ENCODE measurements around the gene OXA1L. TPM values are rescaled to one million over a fixed set of nuclear protein-coding genes. Genes with fewer than 3 reads are reported as not detected.

The OXA1L gene
- total and polyA plus RNA-seq, 2 of the 13 experiments (the other 11 are each of a cell fraction or from before 2014, with no cell fraction given) = 230 to 589 TPM

DNA sequence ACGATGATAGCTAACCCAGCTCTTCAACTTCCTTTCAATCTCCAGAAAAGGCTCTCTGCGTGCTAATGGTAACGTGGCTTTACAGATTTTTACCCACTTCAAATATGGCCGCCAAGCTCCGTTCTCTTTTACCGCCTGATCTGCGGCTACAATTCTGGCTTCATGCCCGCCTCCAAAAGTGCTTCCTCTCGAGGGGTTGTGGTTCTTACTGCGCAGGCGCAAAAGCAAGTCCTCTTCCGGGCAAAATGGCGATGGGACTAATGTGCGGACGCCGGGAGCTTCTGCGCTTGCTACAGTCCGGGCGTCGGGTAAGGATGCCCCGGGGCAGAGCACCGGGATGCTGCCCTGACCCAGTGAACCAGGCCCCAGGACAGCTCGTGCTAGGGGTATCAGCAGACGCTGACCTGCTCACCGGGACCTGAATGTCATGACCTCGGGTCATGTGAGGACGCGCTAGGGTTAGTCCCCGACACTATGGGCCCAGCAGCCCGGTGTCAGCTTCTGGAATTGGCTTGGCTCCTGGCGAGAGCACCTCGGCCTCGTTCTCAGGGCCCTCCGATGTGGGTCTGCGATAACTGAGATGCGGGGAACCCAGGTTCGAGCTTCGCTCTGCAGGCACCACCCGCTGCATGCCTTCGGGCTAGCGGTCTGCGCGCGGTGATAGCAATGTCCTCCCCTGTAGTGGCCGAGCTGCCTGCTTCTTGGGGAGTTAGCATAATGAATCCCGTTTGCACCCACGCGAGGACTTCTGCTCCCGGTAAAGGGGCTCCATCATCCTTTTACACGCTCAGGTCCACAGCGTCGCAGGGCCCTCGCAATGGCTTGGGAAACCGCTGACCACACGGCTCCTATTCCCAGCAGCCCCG is at the start of gene OXA1L (continued):
- TF ChIP-seq MIXL1 (CRISPR knock-in tag; IDR thresholded peaks at IDR 0.05) = peak; percentile 70; the same call in 1 of the 2 replicates
- TF ChIP-seq NFRKB (IDR thresholded peaks at IDR 0.05) = peak; percentile 96
- TF ChIP-seq PCBP1 (IDR thresholded peaks at IDR 0.05; ENCODE audit: borderline replicate concordance, low read depth, low read length) = peak; percentile 98
- TF ChIP-seq ZBTB7B (CRISPR knock-in tag; IDR thresholded peaks at IDR 0.05) = peak; percentile 84
- TF ChIP-seq ZFP36 (IDR thresholded peaks at IDR 0.05; ENCODE audit: borderline replicate concordance, low read depth, low read length, partially characterized antibody) = no peak
- TF ChIP-seq SP1 (IDR thresholded peaks at IDR 0.05) = no peak
- peak; percentile 52; the same call in 1 of the 2 replicates for TF ChIP-seq SP1 (CRISPR knock-in tag; IDR thresholded peaks at IDR 0.05)
- peak; percentile 82 for TF ChIP-seq ZNF777 (CRISPR knock-in tag; IDR thresholded peaks at IDR 0.05)
- TF ChIP-seq, protein P1, sequence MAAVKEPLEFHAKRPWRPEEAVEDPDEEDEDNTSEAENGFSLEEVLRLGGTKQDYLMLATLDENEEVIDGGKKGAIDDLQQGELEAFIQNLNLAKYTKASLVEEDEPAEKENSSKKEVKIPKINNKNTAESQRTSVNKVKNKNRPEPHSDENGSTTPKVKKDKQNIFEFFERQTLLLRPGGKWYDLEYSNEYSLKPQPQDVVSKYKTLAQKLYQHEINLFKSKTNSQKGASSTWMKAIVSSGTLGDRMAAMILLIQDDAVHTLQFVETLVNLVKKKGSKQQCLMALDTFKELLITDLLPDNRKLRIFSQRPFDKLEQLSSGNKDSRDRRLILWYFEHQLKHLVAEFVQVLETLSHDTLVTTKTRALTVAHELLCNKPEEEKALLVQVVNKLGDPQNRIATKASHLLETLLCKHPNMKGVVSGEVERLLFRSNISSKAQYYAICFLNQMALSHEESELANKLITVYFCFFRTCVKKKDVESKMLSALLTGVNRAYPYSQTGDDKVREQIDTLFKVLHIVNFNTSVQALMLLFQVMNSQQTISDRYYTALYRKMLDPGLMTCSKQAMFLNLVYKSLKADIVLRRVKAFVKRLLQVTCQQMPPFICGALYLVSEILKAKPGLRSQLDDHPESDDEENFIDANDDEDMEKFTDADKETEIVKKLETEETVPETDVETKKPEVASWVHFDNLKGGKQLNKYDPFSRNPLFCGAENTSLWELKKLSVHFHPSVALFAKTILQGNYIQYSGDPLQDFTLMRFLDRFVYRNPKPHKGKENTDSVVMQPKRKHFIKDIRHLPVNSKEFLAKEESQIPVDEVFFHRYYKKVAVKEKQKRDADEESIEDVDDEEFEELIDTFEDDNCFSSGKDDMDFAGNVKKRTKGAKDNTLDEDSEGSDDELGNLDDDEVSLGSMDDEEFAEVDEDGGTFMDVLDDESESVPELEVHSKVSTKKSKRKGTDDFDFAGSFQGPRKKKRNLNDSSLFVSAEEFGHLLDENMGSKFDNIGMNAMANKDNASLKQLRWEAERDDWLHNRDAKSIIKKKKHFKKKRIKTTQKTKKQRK (IDR thresholded peaks at IDR 0.05; ENCODE audit: low read length) = no peak
- TF ChIP-seq HDAC2 (CRISPR knock-in tag; IDR thresholded peaks at IDR 0.05) = peak; percentile 92
- TF ChIP-seq ZNF883 (CRISPR knock-in tag; IDR thresholded peaks at IDR 0.05; ENCODE audit: not compliant biosample characterization) = peak; percentile 98
- TF ChIP-seq, protein P2, sequence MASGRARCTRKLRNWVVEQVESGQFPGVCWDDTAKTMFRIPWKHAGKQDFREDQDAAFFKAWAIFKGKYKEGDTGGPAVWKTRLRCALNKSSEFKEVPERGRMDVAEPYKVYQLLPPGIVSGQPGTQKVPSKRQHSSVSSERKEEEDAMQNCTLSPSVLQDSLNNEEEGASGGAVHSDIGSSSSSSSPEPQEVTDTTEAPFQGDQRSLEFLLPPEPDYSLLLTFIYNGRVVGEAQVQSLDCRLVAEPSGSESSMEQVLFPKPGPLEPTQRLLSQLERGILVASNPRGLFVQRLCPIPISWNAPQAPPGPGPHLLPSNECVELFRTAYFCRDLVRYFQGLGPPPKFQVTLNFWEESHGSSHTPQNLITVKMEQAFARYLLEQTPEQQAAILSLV (CRISPR knock-in tag; IDR thresholded peaks at IDR 0.05; ENCODE audit: borderline replicate concordance) = peak; percentile 91
- peak in 1 of 2 experiments; percentile 52; a peak in 1 of 4 replicates for TF ChIP-seq EP300 (IDR thresholded peaks at IDR 0.05; ENCODE audit: low read depth in 2 of 2, low read length in 2 of 2)
- TF ChIP-seq EP300 (CRISPR knock-in tag; IDR thresholded peaks at IDR 0.05; ENCODE audit: borderline replicate concordance) = peak; percentile 71; the same call in 1 of the 2 replicates
- no peak for TF ChIP-seq ADNP (CRISPR knock-in tag; IDR thresholded peaks at IDR 0.05)
- peak; percentile 98; the same call in 1 of the 2 replicates for TF ChIP-seq FOXC1 (CRISPR knock-in tag; IDR thresholded peaks at IDR 0.05; ENCODE audit: borderline replicate concordance)
- TF ChIP-seq BRCA1 (CRISPR knock-in tag; IDR thresholded peaks at IDR 0.05) = peak; percentile 86; the same call in 1 of the 2 replicates
- TF ChIP-seq MTA3 (CRISPR knock-in tag; IDR thresholded peaks at IDR 0.05) = peak; percentile 63; the same call in 1 of the 2 replicates
- peak; percentile 95 for TF ChIP-seq TAF15 (IDR thresholded peaks at IDR 0.05; ENCODE audit: low read depth, low read length, poor library complexity, severe bottlenecking)
- no peak for TF ChIP-seq SCMH1 (CRISPR knock-in tag; IDR thresholded peaks at IDR 0.05; ENCODE audit: borderline replicate concordance)
- TF ChIP-seq ZNF7 (CRISPR knock-in tag; IDR thresholded peaks at IDR 0.05) = peak; percentile 22
- peak; percentile 72; the same call in 1 of the 2 replicates for TF ChIP-seq ZMYM2 (CRISPR knock-in tag; IDR thresholded peaks at IDR 0.05)
- TF ChIP-seq ZNF292 (CRISPR knock-in tag; IDR thresholded peaks at IDR 0.05; ENCODE audit: borderline replicate concordance, low read depth) = peak; percentile 90; the same call in 1 of the 2 replicates
- peak; percentile 97 for TF ChIP-seq PHF5A (CRISPR knock-in tag; IDR thresholded peaks at IDR 0.05; ENCODE audit: low read depth, unreplicated experiment)
- TF ChIP-seq, protein P3, sequence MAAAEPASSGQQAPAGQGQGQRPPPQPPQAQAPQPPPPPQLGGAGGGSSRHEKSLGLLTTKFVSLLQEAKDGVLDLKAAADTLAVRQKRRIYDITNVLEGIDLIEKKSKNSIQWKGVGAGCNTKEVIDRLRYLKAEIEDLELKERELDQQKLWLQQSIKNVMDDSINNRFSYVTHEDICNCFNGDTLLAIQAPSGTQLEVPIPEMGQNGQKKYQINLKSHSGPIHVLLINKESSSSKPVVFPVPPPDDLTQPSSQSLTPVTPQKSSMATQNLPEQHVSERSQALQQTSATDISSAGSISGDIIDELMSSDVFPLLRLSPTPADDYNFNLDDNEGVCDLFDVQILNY (CRISPR knock-in tag; conservative IDR thresholded peaks at IDR 0.05) = peak; percentile 70
- peak; percentile 82 for TF ChIP-seq SIN3A (IDR thresholded peaks at IDR 0.05; ENCODE audit: borderline replicate concordance, low read depth, low read length)

Data from HepG2 (cell line).